Osteocyte (in vitro differentiated cells): ENCODE data around the gene JAKMIP1. TPM values are rescaled to one million over a fixed set of nuclear protein-coding genes. Genes with fewer than 3 reads are reported as not detected.

Experiments used
- DNase-seq: peaks from one replicate; pipeline ENCODE4 v3.0.0; 2021; ENCODE audit warnings: mixed read lengths; ENCODE audit not compliant: unreplicated experiment; ENCODE audit errors: extremely low spot score
- H3K27ac Mint-ChIP-seq: one replicate; pipeline ENCODE4 v1.8.0; 2021; ENCODE audit warnings: mild to moderate bottlenecking, mixed read lengths; ENCODE audit not compliant: unreplicated experiment
- H3K27me3 Mint-ChIP-seq: one replicate; pipeline ENCODE4 v1.8.0; 2021; ENCODE audit warnings: mixed read lengths; ENCODE audit not compliant: unreplicated experiment
- H3K36me3 Mint-ChIP-seq: one replicate; pipeline ENCODE4 v1.8.0; 2021; ENCODE audit warnings: mixed read lengths; ENCODE audit not compliant: unreplicated experiment
- H3K4me1 Mint-ChIP-seq: one replicate; pipeline ENCODE4 v1.8.0; 2021; ENCODE audit warnings: mixed read lengths; ENCODE audit not compliant: unreplicated experiment
- H3K4me3 Mint-ChIP-seq: one replicate; pipeline ENCODE4 v1.8.0; 2021; ENCODE audit warnings: mild to moderate bottlenecking, moderate library complexity, mixed read lengths; ENCODE audit not compliant: unreplicated experiment
- H3K9me3 Mint-ChIP-seq: one replicate; pipeline ENCODE4 v1.8.0; 2021; ENCODE audit warnings: mixed read lengths; ENCODE audit not compliant: unreplicated experiment
- CTCF ChIP-seq: fragments of 200-600 bp; sonication (generic); IDR thresholded peaks from 2 replicates; pipeline ENCODE4 v1.5.0; 2021; ENCODE audit warnings: antibody characterized with exemption, mild to moderate bottlenecking, moderate library complexity
- total RNA-seq: library from RNA; stranded (reverse); gene quantifications from 2 replicates; pipeline ENCODE4 v1.2.1, GENCODE V29; 2021

JAKMIP1 gene
- total RNA-seq, 1 donor from 2014 or later = not detected

DNA sequence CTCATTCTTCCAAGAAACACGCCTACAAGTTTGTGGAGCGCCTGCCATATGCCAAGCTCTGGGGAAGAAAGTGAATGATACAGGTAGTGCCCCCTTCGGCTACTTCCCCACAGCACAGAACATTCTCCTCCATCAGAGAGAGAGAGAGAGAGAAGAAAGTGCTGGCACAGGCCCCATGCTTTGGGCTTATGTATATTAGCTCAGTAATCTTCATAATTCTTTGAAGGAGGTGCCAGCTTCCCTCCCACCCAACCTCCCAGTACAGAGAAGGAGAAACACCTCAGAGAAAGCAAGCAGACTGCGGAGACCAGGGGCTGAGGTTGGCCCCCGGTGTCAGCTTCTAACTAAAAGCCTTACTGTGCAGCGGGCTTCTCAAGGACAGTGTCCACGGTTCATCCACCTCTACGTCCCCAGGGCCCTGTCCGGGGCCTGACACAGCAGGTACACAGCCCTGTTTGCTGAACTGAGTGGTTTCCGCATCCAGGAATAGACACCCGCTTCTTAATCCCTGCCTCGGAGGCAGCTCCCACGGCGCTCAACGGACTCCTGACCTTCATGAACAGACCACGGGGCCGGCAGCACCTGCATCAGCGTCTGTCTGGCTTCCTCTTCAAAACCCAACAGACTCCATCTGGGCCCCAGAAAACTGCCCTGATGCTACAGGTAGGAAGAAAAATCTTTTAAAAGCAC lies 50.2 kb downstream of the JAKMIP1 start:
- Mint-ChIP-seq H3K27me3 (peaks cover 10% of the 10 kb centered on the region), H3K9me3 (peaks cover under 1% of the 10 kb centered on the region), H3K4me1 (no peaks in the 10 kb centered on the region), H3K4me3 (no peak overlapping the region), H3K36me3 (no peaks in the 10 kb centered on the region), H3K27ac (no peak overlapping the region)
- no peak for DNase-seq
- TF ChIP-seq CTCF = no peak

DNA sequence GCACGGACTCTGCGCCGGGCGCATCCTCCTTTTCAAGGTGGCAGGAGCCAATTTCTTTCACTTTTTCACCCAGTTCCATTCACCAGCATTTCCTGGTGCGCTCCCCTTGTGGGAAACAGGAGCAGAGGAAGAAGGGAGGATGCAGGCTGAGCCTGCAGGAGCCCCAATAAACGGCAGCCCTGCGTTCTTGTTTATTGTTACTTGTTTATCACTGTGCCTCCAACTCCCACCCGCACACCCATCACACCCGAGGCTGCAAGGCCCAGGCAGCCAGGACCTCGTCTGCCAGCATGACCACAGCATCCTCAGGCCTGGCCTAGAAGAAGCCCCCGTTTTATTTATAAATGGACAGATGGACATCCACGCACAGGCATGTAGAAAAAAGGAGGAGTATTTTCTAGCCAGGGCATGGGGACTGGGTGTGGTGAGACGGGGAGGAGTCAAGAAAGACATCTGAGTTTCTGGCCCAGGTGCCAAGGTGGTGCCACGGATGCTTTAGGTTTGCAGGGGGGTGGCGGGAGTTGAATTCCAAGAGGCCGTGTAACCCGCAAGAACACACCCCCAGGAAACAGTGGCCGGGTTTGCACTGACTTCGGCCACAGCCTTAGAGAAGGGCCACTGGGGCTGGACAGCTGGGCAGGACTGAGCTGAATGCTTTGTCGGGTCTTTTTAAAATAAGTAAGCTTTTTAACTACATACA lies 51.7 kb downstream of the JAKMIP1 start:
- peaks cover 12% of the 10 kb centered on the region for H3K9me3 Mint-ChIP-seq
- TF ChIP-seq CTCF = no peak
- no peaks in the 10 kb centered on the region for H3K4me1 Mint-ChIP-seq
- no peak for DNase-seq
- no peak overlapping the region for H3K4me3 Mint-ChIP-seq
- H3K27ac Mint-ChIP-seq = no peak overlapping the region
- peaks cover 10% of the 10 kb centered on the region for H3K27me3 Mint-ChIP-seq
- no peaks in the 10 kb centered on the region for H3K36me3 Mint-ChIP-seq

DNA sequence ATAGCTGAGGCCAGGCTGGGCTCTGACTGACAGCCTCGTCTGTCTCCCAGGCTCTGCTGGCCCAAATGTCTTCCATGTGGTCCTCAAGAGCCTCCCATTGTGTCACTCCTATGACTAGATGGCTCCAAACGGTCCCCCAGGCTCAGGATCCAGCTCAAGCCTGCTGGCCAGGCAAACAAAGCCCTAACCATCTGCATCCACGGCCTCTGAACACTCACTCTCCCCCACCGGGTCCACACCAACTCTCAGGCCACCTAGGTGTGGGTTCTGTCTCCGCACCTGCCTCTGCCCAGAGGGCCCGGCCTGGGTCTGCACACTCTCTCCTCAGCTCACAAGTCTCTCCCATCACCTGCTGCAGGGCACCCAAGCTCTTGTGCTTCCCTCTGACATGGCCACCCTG lies 52.9 kb downstream of the JAKMIP1 start:
- no peak for TF ChIP-seq CTCF
- Mint-ChIP-seq H3K4me1 (no peaks in the 10 kb centered on the region), H3K27me3 (peaks cover 3% of the 10 kb centered on the region), H3K4me3 (no peak overlapping the region), H3K9me3 (peaks cover 12% of the 10 kb centered on the region), H3K27ac (no peak overlapping the region), H3K36me3 (no peaks in the 10 kb centered on the region)
- DNase-seq = no peak

- Mint-ChIP-seq H3K4me3 (no peak overlapping the region), H3K36me3 (no peaks in the 10 kb centered on the region), H3K4me1 (no peaks in the 10 kb centered on the region), H3K27ac (no peak overlapping the region), H3K27me3 (no peaks in the 10 kb centered on the region), H3K9me3 (peaks cover 12% of the 10 kb centered on the region)
- no peak for DNase-seq
- no peak for TF ChIP-seq CTCF
Measured at GRCh38 chr4:6143603-6144181, 56.7 kb downstream of the JAKMIP1 start.

- no peaks in the 10 kb centered on the region for H3K27me3 Mint-ChIP-seq
- peaks cover 12% of the 10 kb centered on the region for H3K9me3 Mint-ChIP-seq
- no peak overlapping the region for H3K27ac Mint-ChIP-seq
- no peaks in the 10 kb centered on the region for H3K4me1 Mint-ChIP-seq
- TF ChIP-seq CTCF = no peak
- DNase-seq = no peak
- no peak overlapping the region for H3K4me3 Mint-ChIP-seq
- H3K36me3 Mint-ChIP-seq = no peaks in the 10 kb centered on the region
Measured at GRCh38 chr4:6142935-6143602, 57.3 kb downstream of the JAKMIP1 start.
